ENCODE measurements around the gene NUDT5. TPM values are rescaled to one million over a fixed set of nuclear protein-coding genes. Genes with fewer than 3 reads are reported as not detected.

NUDT5 gene
- total RNA-seq, 1 experiment from 2014 or later = 54.0 TPM

DNA sequence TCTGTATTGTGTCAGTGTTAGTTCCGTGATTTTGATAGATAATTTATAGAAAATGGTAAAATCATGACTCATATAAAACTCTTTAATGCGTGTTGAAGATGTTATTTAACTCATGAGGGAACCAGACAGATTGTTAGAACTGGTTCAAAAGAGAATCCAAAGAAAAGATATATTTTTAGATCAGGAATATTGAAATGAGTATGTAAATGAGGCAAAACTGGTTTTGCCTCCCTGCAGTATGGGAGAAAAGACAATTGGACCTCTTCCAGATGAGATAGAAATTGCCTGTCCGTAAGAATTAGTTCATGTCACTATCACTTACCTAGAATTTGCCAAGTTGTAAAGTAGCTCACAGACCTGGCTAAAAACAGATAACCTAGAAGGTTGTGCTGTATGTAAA lies 17.9 kb upstream of the NUDT5 start:
- DNase-seq (ENCODE audit: low read depth, low spot score) (no peak), ATAC-seq (no peak)
- TF ChIP-seq POLR2AphosphoS5 (IDR thresholded peaks at IDR 0.05; ENCODE audit: low read depth, low read length) = no peak
- TF ChIP-seq, protein P1, sequence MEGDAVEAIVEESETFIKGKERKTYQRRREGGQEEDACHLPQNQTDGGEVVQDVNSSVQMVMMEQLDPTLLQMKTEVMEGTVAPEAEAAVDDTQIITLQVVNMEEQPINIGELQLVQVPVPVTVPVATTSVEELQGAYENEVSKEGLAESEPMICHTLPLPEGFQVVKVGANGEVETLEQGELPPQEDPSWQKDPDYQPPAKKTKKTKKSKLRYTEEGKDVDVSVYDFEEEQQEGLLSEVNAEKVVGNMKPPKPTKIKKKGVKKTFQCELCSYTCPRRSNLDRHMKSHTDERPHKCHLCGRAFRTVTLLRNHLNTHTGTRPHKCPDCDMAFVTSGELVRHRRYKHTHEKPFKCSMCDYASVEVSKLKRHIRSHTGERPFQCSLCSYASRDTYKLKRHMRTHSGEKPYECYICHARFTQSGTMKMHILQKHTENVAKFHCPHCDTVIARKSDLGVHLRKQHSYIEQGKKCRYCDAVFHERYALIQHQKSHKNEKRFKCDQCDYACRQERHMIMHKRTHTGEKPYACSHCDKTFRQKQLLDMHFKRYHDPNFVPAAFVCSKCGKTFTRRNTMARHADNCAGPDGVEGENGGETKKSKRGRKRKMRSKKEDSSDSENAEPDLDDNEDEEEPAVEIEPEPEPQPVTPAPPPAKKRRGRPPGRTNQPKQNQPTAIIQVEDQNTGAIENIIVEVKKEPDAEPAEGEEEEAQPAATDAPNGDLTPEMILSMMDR (IDR thresholded peaks at IDR 0.05) = no peak
- TF ChIP-seq, protein P2, sequence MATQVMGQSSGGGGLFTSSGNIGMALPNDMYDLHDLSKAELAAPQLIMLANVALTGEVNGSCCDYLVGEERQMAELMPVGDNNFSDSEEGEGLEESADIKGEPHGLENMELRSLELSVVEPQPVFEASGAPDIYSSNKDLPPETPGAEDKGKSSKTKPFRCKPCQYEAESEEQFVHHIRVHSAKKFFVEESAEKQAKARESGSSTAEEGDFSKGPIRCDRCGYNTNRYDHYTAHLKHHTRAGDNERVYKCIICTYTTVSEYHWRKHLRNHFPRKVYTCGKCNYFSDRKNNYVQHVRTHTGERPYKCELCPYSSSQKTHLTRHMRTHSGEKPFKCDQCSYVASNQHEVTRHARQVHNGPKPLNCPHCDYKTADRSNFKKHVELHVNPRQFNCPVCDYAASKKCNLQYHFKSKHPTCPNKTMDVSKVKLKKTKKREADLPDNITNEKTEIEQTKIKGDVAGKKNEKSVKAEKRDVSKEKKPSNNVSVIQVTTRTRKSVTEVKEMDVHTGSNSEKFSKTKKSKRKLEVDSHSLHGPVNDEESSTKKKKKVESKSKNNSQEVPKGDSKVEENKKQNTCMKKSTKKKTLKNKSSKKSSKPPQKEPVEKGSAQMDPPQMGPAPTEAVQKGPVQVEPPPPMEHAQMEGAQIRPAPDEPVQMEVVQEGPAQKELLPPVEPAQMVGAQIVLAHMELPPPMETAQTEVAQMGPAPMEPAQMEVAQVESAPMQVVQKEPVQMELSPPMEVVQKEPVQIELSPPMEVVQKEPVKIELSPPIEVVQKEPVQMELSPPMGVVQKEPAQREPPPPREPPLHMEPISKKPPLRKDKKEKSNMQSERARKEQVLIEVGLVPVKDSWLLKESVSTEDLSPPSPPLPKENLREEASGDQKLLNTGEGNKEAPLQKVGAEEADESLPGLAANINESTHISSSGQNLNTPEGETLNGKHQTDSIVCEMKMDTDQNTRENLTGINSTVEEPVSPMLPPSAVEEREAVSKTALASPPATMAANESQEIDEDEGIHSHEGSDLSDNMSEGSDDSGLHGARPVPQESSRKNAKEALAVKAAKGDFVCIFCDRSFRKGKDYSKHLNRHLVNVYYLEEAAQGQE (IDR thresholded peaks at IDR 0.05; ENCODE audit: insufficient read depth in 1 of 2, low read depth in 2 of 2, low read length in 1 of 2) = no peak
- no peak for TF ChIP-seq SIN3A (IDR thresholded peaks at IDR 0.05; ENCODE audit: borderline replicate concordance, insufficient read depth, low read depth, low read length)
- in situ Hi-C loops (cut with HindIII; ENCODE audit: low pct_unique_long_range_greater_than_20kb, low sequenced_read_pairs) = no loop called here
- no TSS peak for BruUV-seq (replicated peaks)
- intact Hi-C loops (cut with micrococcal nuclease; ENCODE audit: unreplicated experiment) = no loop called here
- no peak overlapping the region for H3K4me3 ChIP-seq (ENCODE audit: low read depth in 2 of 2, low read length in 2 of 2)
- H3K36me3 ChIP-seq (ENCODE audit: control insufficient read depth, insufficient read depth, low read length) = peaks cover 18% of the 10 kb centered on the region
- POLR2A ChIA-PET = no interaction called here
- CTCF ChIA-PET = interaction anchor here (0.6 kb wide), 1 partner anchor 10 kb away, joined by 8 read pairs; no protein-coding TSS in a partner anchor
- H3K27me3 ChIP-seq (ENCODE audit: control insufficient read depth, insufficient read depth, low read length) = no peaks in the 10 kb centered on the region
- H3K27ac ChIP-seq (ENCODE audit: low read length) = no peak overlapping the region
- no peaks in the 10 kb centered on the region for H3K9me3 ChIP-seq (ENCODE audit: control insufficient read depth, insufficient read depth, low read depth, low read length)
- H3K4me1 ChIP-seq (ENCODE audit: control insufficient read depth, insufficient read depth, low read length) = no peaks in the 10 kb centered on the region

DNA sequence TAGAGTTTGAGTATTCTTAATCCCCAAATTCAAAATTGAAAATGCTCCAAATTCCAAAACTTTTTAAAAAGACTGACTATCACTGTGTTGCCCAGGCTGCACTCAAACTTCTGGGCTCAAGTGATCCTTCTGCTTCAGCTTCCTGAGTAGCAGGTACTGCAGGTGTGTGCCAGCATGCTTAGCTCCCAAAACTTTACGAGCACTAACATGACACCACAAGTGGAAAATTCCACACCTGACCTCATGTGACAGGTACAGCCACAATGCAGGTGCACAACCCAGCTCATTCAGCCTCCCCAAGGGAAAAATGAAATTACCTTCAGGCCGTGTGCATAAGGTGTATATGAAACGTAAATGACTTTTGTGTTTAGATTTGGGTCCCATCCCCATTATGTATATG lies 16.8 kb upstream of the NUDT5 start:
- DNase-seq (ENCODE audit: low read depth, low spot score) = no peak
- no peak for ATAC-seq
- no peaks in the 10 kb centered on the region for H3K9me3 ChIP-seq (ENCODE audit: control insufficient read depth, insufficient read depth, low read depth, low read length)
- no TSS peak for BruUV-seq (replicated peaks)
- H3K4me1 ChIP-seq (ENCODE audit: control insufficient read depth, insufficient read depth, low read length) = no peaks in the 10 kb centered on the region
- no peak overlapping the region for H3K27ac ChIP-seq (ENCODE audit: low read length)
- no peak overlapping the region for H3K4me3 ChIP-seq (ENCODE audit: low read depth in 2 of 2, low read length in 2 of 2)
- H3K27me3 ChIP-seq (ENCODE audit: control insufficient read depth, insufficient read depth, low read length) = no peaks in the 10 kb centered on the region
- TF ChIP-seq TCF7L2 (IDR thresholded peaks at IDR 0.05; ENCODE audit: low read depth, low read length) (no peak), POLR2AphosphoS5 (IDR thresholded peaks at IDR 0.05; ENCODE audit: low read depth, low read length) (no peak), SIN3A (IDR thresholded peaks at IDR 0.05; ENCODE audit: borderline replicate concordance, insufficient read depth, low read depth, low read length) (no peak)
- TF ChIP-seq, protein P1 (IDR thresholded peaks at IDR 0.05) = no peak
- TF ChIP-seq, protein P2 (IDR thresholded peaks at IDR 0.05; ENCODE audit: insufficient read depth in 1 of 2, low read depth in 2 of 2, low read length in 1 of 2) = no peak
- in situ Hi-C loops (cut with HindIII; ENCODE audit: low pct_unique_long_range_greater_than_20kb, low sequenced_read_pairs) = no loop called here
- peaks cover 18% of the 10 kb centered on the region for H3K36me3 ChIP-seq (ENCODE audit: control insufficient read depth, insufficient read depth, low read length)
- intact Hi-C loops (cut with micrococcal nuclease; ENCODE audit: unreplicated experiment) = no loop called here
- CTCF ChIA-PET = no interaction called here
- POLR2A ChIA-PET = no interaction called here
